Peyer's patch (tissue), 4 donors: ENCODE measurements around the gene PHLDB1. TPM values are rescaled to one million over a fixed set of nuclear protein-coding genes. Genes with fewer than 3 reads are reported as not detected.

Source experiments
- DNase-seq, 3 donors: peaks; one replicate each; pipeline ENCODE4 v3.0.0-alpha.2; 2017 to 2019
- H3K27ac ChIP-seq, 4 donors: fragments of 200-600 bp; sonication (generic); one replicate each; pipeline ENCODE4 v1.5.1; 2016 to 2019
- H3K27me3 ChIP-seq, 2 donors: fragments of 200-600 bp; sonication (generic); one replicate each; pipeline ENCODE4 v1.5.1; 2019
- H3K36me3 ChIP-seq, 3 donors: fragments of 200-600 bp; sonication (generic); one replicate each; pipeline ENCODE4 v1.5.1; 2016 to 2019
- H3K4me1 ChIP-seq, 4 donors: fragments of 200-600 bp; sonication (generic); one replicate each; pipeline ENCODE4 v1.5.1; 2016 to 2019
- H3K4me3 ChIP-seq, 4 donors: fragments of 200-600 bp; sonication (generic); 1 replicate in 3 of 4; 2 replicates in 1 of 4; pipeline ENCODE4 v1.5.1; 2016 to 2019; ENCODE audit warnings: mild to moderate bottlenecking in 1 of 4
- H3K9me3 ChIP-seq, 4 donors: fragments of 200-600 bp; sonication (generic); one replicate each; pipeline ENCODE4 v1.5.1; 2016 to 2019; ENCODE audit warnings: mild to moderate bottlenecking in 1 of 4
- POLR2A ChIP-seq, 2 donors: fragments of 450-650 bp; IDR thresholded peaks; one replicate each; pipeline ENCODE4 v1.5.1; 2017; ENCODE audit warnings: antibody characterized with exemption in 2 of 2, mild to moderate bottlenecking in 2 of 2, moderate library complexity in 2 of 2
- total RNA-seq, 4 donors: library from RNA; depleted of rRNA; stranded (reverse); fragments of >200 nt; gene quantifications; one replicate each; pipeline ENCODE4 v1.1.0, GENCODE V29; 2016
- TF ChIP-seq, protein P1 (sequence below), 6 experiments: fragments of 450-650 bp in 4 of 6; fragments of 200-600 bp in 2 of 6; sonication (generic) in 1 of 6; IDR thresholded peaks; one replicate each; pipeline ENCODE4 v1.5.1; 2017 to 2019; ENCODE audit warnings: antibody characterized with exemption in 6 of 6, mild to moderate bottlenecking in 3 of 6, moderate library complexity in 1 of 6

The PHLDB1 gene
- total RNA-seq, 4 donors from 2014 or later = 32.4 to 380 (median 93.8) TPM

DNA sequence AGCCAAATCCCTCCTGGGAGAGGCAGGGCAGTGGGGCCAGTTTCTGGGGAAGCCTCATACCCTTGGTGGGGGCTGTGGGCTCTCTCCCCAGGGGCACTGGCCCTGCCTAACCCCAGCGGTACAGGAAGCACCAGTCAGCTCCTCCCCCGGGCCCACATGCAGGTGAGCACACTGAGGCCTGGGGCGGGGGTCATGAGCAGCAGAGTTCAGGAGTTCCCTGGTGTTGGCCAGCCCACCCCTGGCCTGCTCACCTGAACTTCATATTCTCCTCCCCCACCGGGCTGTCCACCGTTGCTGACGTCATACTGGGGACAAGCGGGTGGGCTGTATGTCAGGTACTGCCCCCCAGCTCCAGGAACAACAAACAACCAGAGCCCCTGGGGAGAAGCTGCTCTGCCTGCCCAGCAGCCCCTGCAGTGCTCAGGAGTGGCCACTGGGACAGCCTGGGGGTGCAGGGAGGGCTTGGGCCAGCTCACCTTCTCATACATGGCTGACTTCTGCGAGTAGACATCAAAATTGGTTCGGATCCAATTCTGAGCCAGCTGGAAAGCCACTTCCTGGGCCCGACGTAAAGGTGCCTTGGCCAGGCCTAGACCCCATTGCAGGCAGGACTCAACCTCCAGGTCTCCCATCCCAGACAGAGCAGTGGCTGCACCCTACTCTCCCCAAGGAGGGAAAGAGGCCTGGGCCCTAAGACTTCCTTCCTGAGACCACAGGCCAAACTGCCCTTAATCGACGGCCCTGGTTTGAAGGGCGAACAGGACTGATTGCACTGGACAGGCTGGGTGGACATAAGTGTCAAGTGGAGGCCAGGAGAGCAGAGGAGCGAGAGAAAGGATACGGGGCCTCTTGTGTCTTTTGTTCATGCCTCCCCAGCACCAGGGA, 51.3 kb downstream of the PHLDB1 start:
- Histone ChIP-seq H3K27me3 (no peaks in the 10 kb centered on the region), H3K27ac (peak overlapping the region in 2 of 4 donors; percentile 31 to 32), H3K4me1 (peaks cover 0 to 4% (median 1%) of the 10 kb centered on the region in 4 donors), H3K9me3 (no peaks in the 10 kb centered on the region), H3K36me3 (peaks cover 0 to 26% (median 0%) of the 10 kb centered on the region in 3 donors), H3K4me3 (peak overlapping the region in 1 of 4 donors; percentile 17)
- DNase-seq = peak in 1 of 3 donors; percentile 50
- TF ChIP-seq, protein P1, sequence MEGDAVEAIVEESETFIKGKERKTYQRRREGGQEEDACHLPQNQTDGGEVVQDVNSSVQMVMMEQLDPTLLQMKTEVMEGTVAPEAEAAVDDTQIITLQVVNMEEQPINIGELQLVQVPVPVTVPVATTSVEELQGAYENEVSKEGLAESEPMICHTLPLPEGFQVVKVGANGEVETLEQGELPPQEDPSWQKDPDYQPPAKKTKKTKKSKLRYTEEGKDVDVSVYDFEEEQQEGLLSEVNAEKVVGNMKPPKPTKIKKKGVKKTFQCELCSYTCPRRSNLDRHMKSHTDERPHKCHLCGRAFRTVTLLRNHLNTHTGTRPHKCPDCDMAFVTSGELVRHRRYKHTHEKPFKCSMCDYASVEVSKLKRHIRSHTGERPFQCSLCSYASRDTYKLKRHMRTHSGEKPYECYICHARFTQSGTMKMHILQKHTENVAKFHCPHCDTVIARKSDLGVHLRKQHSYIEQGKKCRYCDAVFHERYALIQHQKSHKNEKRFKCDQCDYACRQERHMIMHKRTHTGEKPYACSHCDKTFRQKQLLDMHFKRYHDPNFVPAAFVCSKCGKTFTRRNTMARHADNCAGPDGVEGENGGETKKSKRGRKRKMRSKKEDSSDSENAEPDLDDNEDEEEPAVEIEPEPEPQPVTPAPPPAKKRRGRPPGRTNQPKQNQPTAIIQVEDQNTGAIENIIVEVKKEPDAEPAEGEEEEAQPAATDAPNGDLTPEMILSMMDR (IDR thresholded peaks at IDR 0.05) = peak in 1 of 6 experiments; percentile 6
- no peak for TF ChIP-seq POLR2A (IDR thresholded peaks at IDR 0.05)

DNA sequence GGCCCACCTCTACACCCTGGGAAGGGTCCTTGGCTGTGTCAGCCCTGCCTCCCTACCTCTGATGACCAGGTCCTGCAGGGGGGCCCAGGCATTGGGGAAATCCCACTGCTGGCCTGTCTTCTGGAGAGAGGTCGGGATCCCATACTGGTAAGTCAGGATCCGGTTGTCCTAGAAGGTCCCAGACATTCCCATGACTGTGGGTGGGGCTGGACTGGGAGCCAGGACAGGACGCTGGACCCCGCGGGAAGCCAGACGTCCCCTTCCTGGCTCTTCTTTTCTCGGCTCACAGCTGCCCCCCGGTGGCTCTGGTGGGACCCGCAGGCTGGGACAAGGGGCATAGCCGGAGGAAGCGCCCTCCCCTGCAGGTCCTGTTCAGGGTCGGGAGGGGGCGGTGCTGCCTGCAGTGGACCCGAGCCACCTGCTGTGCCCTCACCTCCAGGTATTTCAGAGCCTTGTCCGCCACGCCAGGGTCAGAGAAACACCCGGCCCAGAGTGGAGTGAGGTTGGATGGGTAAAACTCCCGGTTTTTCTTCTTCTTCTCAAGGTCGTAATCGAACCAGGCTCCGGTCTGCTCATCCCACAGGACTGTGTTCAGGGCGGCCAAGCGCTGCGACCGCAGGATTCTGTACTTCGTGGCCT, 52.0 kb downstream of the PHLDB1 start:
- peak; percentile 91 to 96 (median 91) for DNase-seq
- H3K9me3 ChIP-seq = no peaks in the 10 kb centered on the region
- peak in 1 of 2 donors; percentile 7 for TF ChIP-seq POLR2A (IDR thresholded peaks at IDR 0.05)
- TF ChIP-seq, protein P1 (IDR thresholded peaks at IDR 0.05) = peak; percentile 80 to 97 (median 96)
- no peaks in the 10 kb centered on the region for H3K27me3 ChIP-seq
- peak overlapping the region in 1 of 4 donors; percentile 17 for H3K4me3 ChIP-seq
- peaks cover 0 to 18% (median 0%) of the 10 kb centered on the region in 3 donors for H3K36me3 ChIP-seq
- H3K27ac ChIP-seq = peak overlapping the region in 2 of 4 donors; percentile 31 to 32
- H3K4me1 ChIP-seq = peaks cover 0 to 4% (median 1%) of the 10 kb centered on the region in 4 donors

- H3K4me1 ChIP-seq = peaks cover 0 to 4% (median 1%) of the 10 kb centered on the region in 4 donors
- DNase-seq = no peak
- no peaks in the 10 kb centered on the region for H3K9me3 ChIP-seq
- H3K27ac ChIP-seq = no peak overlapping the region
- H3K36me3 ChIP-seq = peaks cover 0 to 14% (median 0%) of the 10 kb centered on the region in 3 donors
- no peaks in the 10 kb centered on the region for H3K27me3 ChIP-seq
- TF ChIP-seq, protein P1 (IDR thresholded peaks at IDR 0.05) = no peak
- no peak for TF ChIP-seq POLR2A (IDR thresholded peaks at IDR 0.05)
- H3K4me3 ChIP-seq = no peak overlapping the region
Measured at GRCh38 chr11:118659953-118660680, 52.7 kb downstream of the PHLDB1 start.

DNA sequence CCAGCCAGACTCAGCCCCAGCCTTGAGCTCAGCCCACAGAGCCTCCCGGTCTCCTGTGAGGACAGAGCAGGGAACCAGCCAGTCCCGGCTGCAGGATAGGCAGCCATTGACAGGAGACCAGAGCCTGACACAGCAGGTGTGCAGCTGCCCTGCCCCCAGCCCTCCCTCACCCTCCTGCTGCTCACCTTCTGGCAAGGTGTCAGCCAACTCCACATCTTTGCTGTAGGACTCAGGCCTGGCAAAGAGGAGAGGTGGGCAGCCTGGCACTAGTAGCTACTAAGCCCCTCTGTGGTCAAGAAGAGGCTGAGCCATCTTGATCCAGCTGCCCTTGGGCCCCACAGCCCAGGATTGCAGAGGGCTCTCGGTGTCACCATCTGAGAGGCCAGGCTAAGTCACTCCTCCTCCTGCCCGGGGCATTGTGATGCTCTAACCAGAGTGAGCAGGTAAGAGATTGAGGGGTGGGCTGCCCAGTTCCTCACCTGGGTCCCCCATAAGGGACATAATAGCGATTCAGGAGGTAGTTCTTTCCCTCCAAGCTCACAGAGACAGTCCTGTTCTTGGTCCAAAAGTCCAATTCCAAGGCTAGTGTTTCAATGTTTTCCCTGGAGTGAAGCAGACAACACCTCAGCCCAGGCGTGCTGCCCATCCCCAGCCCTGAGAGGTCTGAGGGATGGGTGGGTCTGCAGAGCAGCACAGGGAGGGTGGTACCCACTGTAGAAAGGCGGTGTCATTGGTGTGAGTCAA, 53.4 kb downstream of the PHLDB1 start:
- Histone ChIP-seq H3K27ac (no peak overlapping the region), H3K9me3 (no peaks in the 10 kb centered on the region), H3K4me3 (no peak overlapping the region), H3K4me1 (peaks cover 0 to 4% (median 1%) of the 10 kb centered on the region in 4 donors), H3K27me3 (no peaks in the 10 kb centered on the region), H3K36me3 (peaks cover 0 to 8% (median 0%) of the 10 kb centered on the region in 3 donors)
- peak in 1 of 3 donors; percentile 52 for DNase-seq
- TF ChIP-seq POLR2A (IDR thresholded peaks at IDR 0.05) = no peak
- TF ChIP-seq, protein P1 (IDR thresholded peaks at IDR 0.05) = no peak
